ENCODE results near the gene FLVCR2.

Gene FLVCR2

DNA sequence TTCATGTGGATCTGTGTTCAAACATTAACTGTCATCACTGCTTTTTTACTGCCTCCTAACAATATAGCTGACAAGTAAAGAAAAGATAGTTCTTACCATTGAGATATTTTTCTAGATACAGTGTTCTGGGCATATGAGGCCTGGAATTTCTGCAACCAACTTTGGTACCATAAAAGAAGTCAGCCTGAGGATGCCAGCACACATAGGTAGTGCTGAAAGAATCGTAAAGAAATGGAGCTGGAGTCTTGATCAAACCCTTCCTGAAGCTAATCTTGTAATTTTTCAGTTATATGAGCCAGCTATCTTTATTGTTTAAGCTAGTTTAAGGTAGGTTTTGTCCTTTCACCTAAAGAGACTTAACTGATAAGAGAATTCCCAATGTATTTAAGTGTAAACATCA, 70.9 kb downstream of the FLVCR2 start:
- Histone ChIP-seq H3K27ac (replicated peaks) (no peak overlapping the region), H3K4me3 (replicated peaks; ENCODE audit: insufficient read depth, low read length) (no peak overlapping the region), H3K27me3 (ENCODE audit: insufficient read depth, poor library complexity, severe bottlenecking) (no peaks in the 10 kb centered on the region)
- TF ChIP-seq SPI1 (IDR thresholded peaks at IDR 0.05; ENCODE audit: borderline replicate concordance, low read depth), result no peak
- TF ChIP-seq, protein P1, sequence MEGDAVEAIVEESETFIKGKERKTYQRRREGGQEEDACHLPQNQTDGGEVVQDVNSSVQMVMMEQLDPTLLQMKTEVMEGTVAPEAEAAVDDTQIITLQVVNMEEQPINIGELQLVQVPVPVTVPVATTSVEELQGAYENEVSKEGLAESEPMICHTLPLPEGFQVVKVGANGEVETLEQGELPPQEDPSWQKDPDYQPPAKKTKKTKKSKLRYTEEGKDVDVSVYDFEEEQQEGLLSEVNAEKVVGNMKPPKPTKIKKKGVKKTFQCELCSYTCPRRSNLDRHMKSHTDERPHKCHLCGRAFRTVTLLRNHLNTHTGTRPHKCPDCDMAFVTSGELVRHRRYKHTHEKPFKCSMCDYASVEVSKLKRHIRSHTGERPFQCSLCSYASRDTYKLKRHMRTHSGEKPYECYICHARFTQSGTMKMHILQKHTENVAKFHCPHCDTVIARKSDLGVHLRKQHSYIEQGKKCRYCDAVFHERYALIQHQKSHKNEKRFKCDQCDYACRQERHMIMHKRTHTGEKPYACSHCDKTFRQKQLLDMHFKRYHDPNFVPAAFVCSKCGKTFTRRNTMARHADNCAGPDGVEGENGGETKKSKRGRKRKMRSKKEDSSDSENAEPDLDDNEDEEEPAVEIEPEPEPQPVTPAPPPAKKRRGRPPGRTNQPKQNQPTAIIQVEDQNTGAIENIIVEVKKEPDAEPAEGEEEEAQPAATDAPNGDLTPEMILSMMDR (IDR thresholded peaks at IDR 0.05; ENCODE audit: insufficient read depth, low read length), result no peak
- TF ChIP-seq, protein P2, sequence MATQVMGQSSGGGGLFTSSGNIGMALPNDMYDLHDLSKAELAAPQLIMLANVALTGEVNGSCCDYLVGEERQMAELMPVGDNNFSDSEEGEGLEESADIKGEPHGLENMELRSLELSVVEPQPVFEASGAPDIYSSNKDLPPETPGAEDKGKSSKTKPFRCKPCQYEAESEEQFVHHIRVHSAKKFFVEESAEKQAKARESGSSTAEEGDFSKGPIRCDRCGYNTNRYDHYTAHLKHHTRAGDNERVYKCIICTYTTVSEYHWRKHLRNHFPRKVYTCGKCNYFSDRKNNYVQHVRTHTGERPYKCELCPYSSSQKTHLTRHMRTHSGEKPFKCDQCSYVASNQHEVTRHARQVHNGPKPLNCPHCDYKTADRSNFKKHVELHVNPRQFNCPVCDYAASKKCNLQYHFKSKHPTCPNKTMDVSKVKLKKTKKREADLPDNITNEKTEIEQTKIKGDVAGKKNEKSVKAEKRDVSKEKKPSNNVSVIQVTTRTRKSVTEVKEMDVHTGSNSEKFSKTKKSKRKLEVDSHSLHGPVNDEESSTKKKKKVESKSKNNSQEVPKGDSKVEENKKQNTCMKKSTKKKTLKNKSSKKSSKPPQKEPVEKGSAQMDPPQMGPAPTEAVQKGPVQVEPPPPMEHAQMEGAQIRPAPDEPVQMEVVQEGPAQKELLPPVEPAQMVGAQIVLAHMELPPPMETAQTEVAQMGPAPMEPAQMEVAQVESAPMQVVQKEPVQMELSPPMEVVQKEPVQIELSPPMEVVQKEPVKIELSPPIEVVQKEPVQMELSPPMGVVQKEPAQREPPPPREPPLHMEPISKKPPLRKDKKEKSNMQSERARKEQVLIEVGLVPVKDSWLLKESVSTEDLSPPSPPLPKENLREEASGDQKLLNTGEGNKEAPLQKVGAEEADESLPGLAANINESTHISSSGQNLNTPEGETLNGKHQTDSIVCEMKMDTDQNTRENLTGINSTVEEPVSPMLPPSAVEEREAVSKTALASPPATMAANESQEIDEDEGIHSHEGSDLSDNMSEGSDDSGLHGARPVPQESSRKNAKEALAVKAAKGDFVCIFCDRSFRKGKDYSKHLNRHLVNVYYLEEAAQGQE (IDR thresholded peaks at IDR 0.05; ENCODE audit: insufficient replicate concordance, low read depth), result no peak
- TF ChIP-seq GABPA (IDR thresholded peaks at IDR 0.05; ENCODE audit: low read depth), result no peak
- no peak for DNase-seq (ENCODE audit: low read depth in 1 of 2, low spot score in 1 of 2)

- no peak overlapping the region for H3K27ac ChIP-seq (replicated peaks)
- TF ChIP-seq SPI1 (IDR thresholded peaks at IDR 0.05; ENCODE audit: borderline replicate concordance, low read depth) (no peak), GABPA (IDR thresholded peaks at IDR 0.05; ENCODE audit: low read depth) (no peak), POLR2AphosphoS5 (IDR thresholded peaks at IDR 0.05; ENCODE audit: low read depth) (no peak)
- TF ChIP-seq, protein P1 (IDR thresholded peaks at IDR 0.05; ENCODE audit: insufficient read depth, low read length), result no peak
- TF ChIP-seq, protein P2 (IDR thresholded peaks at IDR 0.05; ENCODE audit: insufficient replicate concordance, low read depth), result no peak
- H3K27me3 ChIP-seq (ENCODE audit: insufficient read depth, poor library complexity, severe bottlenecking), result no peaks in the 10 kb centered on the region
- DNase-seq (ENCODE audit: low read depth in 1 of 2, low spot score in 1 of 2), result no peak
- H3K4me3 ChIP-seq (replicated peaks; ENCODE audit: insufficient read depth, low read length), result no peak overlapping the region
Observed at GRCh38 chr14:75649773-75650172, 71.4 kb downstream of the FLVCR2 start.

GRCh38 chr14:75650253-75651058, 72.0 kb downstream of the FLVCR2 start:
- no peak for TF ChIP-seq POLR2AphosphoS5 (IDR thresholded peaks at IDR 0.05; ENCODE audit: low read depth)
- no peak for TF ChIP-seq GABPA (IDR thresholded peaks at IDR 0.05; ENCODE audit: low read depth)
- TF ChIP-seq, protein P2 (IDR thresholded peaks at IDR 0.05; ENCODE audit: insufficient replicate concordance, low read depth), result no peak
- no peak for TF ChIP-seq SPI1 (IDR thresholded peaks at IDR 0.05; ENCODE audit: borderline replicate concordance, low read depth)
- TF ChIP-seq, protein P1 (IDR thresholded peaks at IDR 0.05; ENCODE audit: insufficient read depth, low read length), result no peak
- H3K27ac ChIP-seq (replicated peaks), result no peak overlapping the region
- no peak overlapping the region for H3K4me3 ChIP-seq (replicated peaks; ENCODE audit: insufficient read depth, low read length)
- no peaks in the 10 kb centered on the region for H3K27me3 ChIP-seq (ENCODE audit: insufficient read depth, poor library complexity, severe bottlenecking)
- no peak for DNase-seq (ENCODE audit: low read depth in 1 of 2, low spot score in 1 of 2)

Data from HL-60 (cell line).